Neural cell (in vitro differentiated cells): ENCODE data around the gene NRIP3.

ENCODE experiments used
- EP300 ChIP-seq: fragments of 450-650 bp; conservative IDR thresholded peaks from 2 replicates; pipeline ENCODE4 v1.6.1; 2014; ENCODE audit warnings: antibody characterized with exemption, mild to moderate bottlenecking, moderate library complexity; ENCODE audit not compliant: poor library complexity, severe bottlenecking
- POLR2AphosphoS5 ChIP-seq: IDR thresholded peaks from 2 replicates; pipeline ENCODE4 v1.6.1; 2012
- TAF1 ChIP-seq: IDR thresholded peaks from 2 replicates; pipeline ENCODE4 v1.6.1; 2012; ENCODE audit warnings: low read depth
- TF ChIP-seq, protein P1 (sequence below): fragments of 450-650 bp; IDR thresholded peaks from 2 replicates; pipeline ENCODE4 v1.5.1; 2014; ENCODE audit warnings: antibody characterized with exemption, mild to moderate bottlenecking, moderate library complexity; ENCODE audit not compliant: poor library complexity, severe bottlenecking

DNA sequence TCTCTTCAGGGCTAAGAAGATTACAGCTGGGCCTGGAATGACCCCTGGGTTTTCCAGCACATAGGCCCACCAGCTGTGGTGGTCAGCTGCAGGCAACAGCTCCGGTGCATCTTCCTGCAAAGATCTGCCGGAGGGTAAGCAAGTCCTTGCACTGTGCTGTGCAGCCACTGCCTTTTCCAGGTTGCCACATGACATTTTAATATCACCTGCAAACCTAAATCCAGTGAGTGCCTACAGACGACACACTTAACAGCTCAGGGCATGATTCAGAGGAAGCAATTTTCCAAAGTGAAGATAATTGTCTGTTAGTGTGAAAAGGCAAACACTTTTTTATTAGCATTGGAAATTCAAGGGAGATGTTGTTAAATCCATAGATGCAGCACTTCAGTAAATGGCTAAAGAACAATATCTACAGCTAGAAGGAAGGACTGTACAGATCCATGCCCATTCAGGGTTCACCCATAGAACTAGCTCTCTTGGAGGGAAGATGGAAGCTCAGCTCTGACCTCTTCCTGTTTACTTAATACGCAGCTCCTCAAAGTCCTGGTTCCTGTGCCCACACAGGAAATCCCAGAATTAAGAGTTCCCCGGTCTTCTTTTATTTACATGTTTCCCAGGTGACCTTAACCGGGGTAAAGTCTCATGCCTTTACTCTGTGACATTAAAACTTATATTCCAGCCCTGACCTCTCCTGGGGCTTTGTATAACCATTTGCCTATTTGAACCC lies 13.3 kb upstream of the NRIP3 start:
- TF ChIP-seq POLR2AphosphoS5 = no peak
- TF ChIP-seq, protein P1, sequence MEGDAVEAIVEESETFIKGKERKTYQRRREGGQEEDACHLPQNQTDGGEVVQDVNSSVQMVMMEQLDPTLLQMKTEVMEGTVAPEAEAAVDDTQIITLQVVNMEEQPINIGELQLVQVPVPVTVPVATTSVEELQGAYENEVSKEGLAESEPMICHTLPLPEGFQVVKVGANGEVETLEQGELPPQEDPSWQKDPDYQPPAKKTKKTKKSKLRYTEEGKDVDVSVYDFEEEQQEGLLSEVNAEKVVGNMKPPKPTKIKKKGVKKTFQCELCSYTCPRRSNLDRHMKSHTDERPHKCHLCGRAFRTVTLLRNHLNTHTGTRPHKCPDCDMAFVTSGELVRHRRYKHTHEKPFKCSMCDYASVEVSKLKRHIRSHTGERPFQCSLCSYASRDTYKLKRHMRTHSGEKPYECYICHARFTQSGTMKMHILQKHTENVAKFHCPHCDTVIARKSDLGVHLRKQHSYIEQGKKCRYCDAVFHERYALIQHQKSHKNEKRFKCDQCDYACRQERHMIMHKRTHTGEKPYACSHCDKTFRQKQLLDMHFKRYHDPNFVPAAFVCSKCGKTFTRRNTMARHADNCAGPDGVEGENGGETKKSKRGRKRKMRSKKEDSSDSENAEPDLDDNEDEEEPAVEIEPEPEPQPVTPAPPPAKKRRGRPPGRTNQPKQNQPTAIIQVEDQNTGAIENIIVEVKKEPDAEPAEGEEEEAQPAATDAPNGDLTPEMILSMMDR = no peak
- no peak for TF ChIP-seq TAF1
- no peak for TF ChIP-seq EP300
